ENCODE measurements around the gene UROC1.

Gene UROC1

DNA sequence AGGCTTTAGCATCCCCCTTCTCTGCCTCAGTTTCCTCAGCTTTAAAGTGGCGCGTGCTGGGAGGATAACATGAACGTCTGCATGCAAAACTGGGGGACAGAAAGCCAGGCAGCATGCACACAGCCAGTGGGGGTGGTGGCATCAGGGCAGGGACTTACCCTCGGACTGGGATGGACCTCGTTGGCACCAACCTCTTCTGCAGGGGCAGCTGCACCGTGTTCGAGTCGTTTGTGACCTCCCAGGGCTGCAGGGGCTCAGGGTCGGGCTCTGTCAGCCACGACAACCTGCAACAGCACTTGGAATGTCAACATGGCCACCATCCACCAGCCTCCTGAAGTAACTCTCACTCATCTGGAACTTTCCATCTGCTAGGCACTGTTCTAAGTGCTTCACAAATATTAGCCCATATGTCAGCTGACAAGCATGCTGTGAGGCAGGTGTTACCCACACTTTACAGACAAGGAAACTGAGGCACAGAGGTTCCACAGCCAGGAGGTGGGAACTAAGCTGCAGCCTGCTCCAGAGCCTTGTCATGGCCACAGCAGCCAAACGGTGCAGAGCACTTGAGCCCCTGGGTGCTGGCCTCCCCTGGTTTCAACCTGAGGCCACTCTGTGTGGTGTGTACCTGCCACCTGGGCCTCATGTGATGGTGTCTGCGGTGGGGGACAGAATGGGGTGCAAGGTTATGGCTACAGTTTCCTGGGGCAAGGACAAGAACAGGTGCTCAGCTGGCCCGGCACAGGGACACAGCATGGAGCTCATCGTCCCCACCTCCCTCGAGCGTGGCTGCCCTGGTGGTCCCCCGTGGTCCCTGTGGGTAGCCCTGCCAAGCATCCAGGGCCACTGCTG lies 34.5 kb upstream of the UROC1 start:
- H3K27ac ChIP-seq = no peak overlapping the region
- DNase-seq (ENCODE audit: low spot score) = no peak
- CTCF ChIA-PET = no interaction called here
- TF ChIP-seq, protein P1, sequence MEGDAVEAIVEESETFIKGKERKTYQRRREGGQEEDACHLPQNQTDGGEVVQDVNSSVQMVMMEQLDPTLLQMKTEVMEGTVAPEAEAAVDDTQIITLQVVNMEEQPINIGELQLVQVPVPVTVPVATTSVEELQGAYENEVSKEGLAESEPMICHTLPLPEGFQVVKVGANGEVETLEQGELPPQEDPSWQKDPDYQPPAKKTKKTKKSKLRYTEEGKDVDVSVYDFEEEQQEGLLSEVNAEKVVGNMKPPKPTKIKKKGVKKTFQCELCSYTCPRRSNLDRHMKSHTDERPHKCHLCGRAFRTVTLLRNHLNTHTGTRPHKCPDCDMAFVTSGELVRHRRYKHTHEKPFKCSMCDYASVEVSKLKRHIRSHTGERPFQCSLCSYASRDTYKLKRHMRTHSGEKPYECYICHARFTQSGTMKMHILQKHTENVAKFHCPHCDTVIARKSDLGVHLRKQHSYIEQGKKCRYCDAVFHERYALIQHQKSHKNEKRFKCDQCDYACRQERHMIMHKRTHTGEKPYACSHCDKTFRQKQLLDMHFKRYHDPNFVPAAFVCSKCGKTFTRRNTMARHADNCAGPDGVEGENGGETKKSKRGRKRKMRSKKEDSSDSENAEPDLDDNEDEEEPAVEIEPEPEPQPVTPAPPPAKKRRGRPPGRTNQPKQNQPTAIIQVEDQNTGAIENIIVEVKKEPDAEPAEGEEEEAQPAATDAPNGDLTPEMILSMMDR (conservative IDR thresholded peaks at IDR 0.05; ENCODE audit: low read depth) = no peak
- POLR2A ChIA-PET (ENCODE audit: low non-redundant PET) = no interaction called here

DNA sequence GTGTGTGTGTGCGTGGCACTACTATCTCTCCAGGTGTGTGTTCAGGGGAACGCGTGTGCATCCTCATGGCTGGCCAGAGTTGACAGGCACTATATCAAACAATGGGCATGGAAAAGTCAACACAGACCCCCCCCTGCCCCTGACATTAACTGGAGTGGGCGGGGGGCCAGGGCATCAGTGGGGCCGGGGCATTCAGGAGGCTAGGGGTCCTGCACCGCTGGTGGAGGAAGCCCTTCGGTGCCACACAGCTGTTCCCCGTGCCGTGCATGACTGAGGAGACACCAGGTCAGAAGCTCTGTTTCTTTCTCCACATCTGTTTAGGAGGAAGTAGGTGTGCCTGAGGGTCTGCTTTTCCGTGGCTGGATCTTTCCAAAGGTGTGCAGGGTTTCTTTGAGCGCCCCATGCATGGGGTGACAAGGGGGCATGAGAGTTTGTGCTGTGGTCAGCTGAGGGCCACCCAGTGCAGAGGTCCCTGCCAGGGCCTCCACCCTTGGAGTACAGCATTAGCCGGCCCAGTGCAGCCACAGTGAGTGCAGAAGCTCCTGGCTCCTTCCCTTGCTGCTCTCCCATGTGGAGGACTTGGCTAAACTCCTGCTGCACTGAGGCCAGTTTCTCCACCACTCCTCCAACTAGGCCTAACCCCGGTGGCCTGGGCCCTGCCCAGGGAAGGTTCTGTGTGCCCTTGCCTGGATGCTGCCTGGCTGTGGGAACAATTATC lies 33.7 kb upstream of the UROC1 start:
- CTCF ChIA-PET = no interaction called here
- no peak for DNase-seq (ENCODE audit: low spot score)
- POLR2A ChIA-PET (ENCODE audit: low non-redundant PET) = no interaction called here
- H3K27ac ChIP-seq = no peak overlapping the region
- TF ChIP-seq, protein P1 (conservative IDR thresholded peaks at IDR 0.05; ENCODE audit: low read depth) = no peak

DNA sequence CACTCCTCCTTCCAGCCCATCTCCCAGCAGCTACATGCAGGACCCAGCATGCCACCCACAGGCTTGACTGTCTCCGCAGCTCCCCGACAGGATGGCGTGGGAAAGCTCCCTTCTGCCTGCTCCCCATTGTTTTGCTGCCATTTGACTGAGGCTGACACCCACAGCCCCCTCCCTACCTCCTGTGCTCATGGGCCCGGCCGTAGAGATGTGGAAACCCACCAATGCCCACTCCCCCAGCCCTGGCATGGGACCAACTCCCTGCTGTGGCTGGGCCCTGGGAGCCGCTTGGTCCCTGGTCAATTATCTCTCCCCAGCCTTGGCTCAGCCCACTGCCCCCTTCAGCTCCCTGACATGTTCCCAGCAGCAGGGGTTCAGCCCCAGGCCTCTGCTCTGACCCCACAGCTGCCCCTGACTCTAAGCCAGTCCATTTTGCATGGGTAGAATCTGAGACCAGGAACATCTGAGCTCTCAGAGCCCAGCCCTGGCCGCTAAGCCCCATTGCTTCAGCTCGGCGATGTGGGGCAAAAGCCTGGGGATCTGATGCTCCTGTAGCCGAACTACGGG lies 33.0 kb upstream of the UROC1 start:
- POLR2A ChIA-PET (ENCODE audit: low non-redundant PET) = no interaction called here
- CTCF ChIA-PET = no interaction called here
- no peak for DNase-seq (ENCODE audit: low spot score)
- TF ChIP-seq, protein P1 (conservative IDR thresholded peaks at IDR 0.05; ENCODE audit: low read depth) = no peak
- no peak overlapping the region for H3K27ac ChIP-seq

DNA sequence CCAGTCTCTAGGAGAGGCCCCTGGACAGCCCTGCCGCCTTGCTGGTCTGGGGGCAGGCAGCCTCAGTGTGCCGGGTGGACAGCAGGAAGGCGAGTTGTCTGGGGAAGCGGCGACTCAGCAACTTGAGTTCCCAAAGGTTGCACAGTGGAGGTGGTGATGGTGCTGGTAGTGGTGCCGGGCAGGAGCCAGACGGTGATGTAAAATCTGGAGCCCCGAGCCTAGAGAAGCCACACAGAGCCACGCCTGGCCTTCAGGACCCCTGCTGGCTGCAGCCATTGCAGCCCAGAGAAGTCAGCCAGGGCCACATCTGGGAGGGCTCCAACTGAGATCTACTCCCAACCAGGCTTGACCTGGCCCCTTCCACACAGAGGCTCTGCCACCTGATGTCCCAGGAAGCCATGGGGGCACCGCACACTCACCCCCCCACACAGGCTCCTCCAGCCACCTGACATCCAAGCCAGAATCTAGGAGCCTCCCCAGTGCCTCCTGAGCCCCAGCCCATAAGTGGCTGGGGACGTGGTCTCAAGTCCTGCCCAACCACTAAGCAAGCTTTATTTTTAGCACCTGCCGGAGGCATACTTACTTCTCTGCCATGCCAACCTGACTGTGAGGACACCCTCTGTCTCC lies 32.4 kb upstream of the UROC1 start:
- TF ChIP-seq, protein P1 (conservative IDR thresholded peaks at IDR 0.05; ENCODE audit: low read depth) = no peak
- DNase-seq (ENCODE audit: low spot score) = no peak
- CTCF ChIA-PET = no interaction called here
- no peak overlapping the region for H3K27ac ChIP-seq
- POLR2A ChIA-PET (ENCODE audit: low non-redundant PET) = no interaction called here

DNA sequence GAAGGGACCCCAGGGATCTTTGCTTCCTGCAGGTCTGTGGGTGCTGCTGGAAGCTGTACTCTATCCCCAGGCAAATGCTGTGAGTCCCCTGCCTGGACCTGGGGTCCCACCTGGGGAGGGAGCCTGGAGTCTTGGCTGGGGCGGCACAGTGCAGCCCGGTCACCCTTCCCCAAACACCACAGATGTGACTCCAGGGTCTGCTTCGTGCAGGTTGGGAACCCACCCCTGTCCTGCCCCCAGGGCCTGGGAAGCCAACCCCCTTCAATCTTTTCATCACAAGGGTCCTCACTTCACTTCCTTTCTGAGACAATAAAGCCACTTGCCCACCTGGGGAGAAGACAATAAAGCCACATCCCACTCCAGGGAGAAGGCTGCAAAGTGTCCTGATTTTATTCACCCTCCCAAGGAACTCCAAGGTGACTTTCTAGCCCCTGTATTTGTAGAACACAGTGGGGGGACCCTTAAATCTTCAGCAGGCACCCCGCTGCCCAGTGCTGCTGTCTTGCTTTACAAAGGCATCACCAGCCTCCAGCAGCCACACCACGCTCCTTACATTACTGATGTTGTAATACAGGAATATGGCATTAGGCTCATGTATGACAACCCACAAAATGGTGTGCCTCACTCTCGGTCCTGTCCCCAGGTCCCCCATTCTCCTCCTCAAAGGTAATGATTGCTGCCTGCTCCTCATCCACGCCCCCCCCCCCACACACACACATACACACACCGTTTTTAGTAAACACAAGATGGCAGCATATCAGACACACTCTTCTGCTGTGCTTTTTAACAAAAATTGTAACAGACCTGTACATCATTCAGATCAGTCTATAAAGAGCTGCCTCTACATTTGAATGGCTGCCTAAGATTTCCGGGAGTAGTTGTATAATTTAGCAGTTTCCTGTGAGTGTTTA lies 31.2 kb upstream of the UROC1 start:
- TF ChIP-seq, protein P1 (conservative IDR thresholded peaks at IDR 0.05; ENCODE audit: low read depth) = no peak
- ChIA-PET POLR2A (ENCODE audit: low non-redundant PET) (no interaction called here), CTCF (no interaction called here)
- no peak overlapping the region for H3K27ac ChIP-seq
- DNase-seq (ENCODE audit: low spot score) = no peak
